NCI-H2196 (cell line): Measurements from ENCODE around the gene MRPL36.

Experiments
- DNase-seq: peaks from one replicate; lab custom pipeline; 2025; ENCODE audit not compliant: unreplicated experiment; lab: John Stamatoyannopoulos, UW

Gene MRPL36

GRCh38 chr5:1782385-1783215 is 17.0 kb downstream of the MRPL36 start:
- no peak for DNase-seq

- no peak for DNase-seq
Measured at GRCh38 chr5:1781726-1782384, 17.8 kb downstream of the MRPL36 start.

GRCh38 chr5:1781107-1781506 is 18.5 kb downstream of the MRPL36 start:
- no peak for DNase-seq

GRCh38 chr5:1780614-1780930 is 19.1 kb downstream of the MRPL36 start:
- DNase-seq = no peak

- DNase-seq = no peak
Measured at GRCh38 chr5:1779782-1780613, 19.6 kb downstream of the MRPL36 start.

GRCh38 chr5:1779021-1779680 is 20.5 kb downstream of the MRPL36 start:
- no peak for DNase-seq

GRCh38 chr5:1778138-1779020 is 21.3 kb downstream of the MRPL36 start:
- DNase-seq = no peak

- DNase-seq = no peak
Measured at GRCh38 chr5:1777281-1778137, 22.1 kb downstream of the MRPL36 start.

GRCh38 chr5:1776831-1777230 is 22.8 kb downstream of the MRPL36 start:
- DNase-seq = no peak

GRCh38 chr5:1772634-1773033 is 27.0 kb downstream of the MRPL36 start:
- no peak for DNase-seq

GRCh38 chr5:1771149-1772065 is 28.2 kb downstream of the MRPL36 start:
- no peak for DNase-seq

GRCh38 chr5:1770443-1770802 is 29.2 kb downstream of the MRPL36 start:
- no peak for DNase-seq

GRCh38 chr5:1769752-1770442 is 29.7 kb downstream of the MRPL36 start:
- no peak for DNase-seq

- no peak for DNase-seq
Measured at GRCh38 chr5:1769017-1769640, 30.5 kb downstream of the MRPL36 start.

GRCh38 chr5:1768283-1769000 is 31.2 kb downstream of the MRPL36 start:
- DNase-seq = no peak

GRCh38 chr5:1767524-1768282 is 31.9 kb downstream of the MRPL36 start:
- no peak for DNase-seq
